ENCODE measurements around the gene MED17. TPM values are rescaled to one million over a fixed set of nuclear protein-coding genes. Genes with fewer than 3 reads are reported as not detected.

Gene MED17
- total RNA-seq, 1 donor from 2014 or later = 55.2 TPM

- Mint-ChIP-seq H3K4me1 (no peaks in the 10 kb centered on the region), H3K27ac (no peak overlapping the region), H3K27me3 (peaks cover 7% of the 10 kb centered on the region), H3K36me3 (ENCODE audit: low read depth) (no peaks in the 10 kb centered on the region), H3K9me3 (no peaks in the 10 kb centered on the region), H3K4me3 (no peak overlapping the region)
- TF ChIP-seq, protein P1, sequence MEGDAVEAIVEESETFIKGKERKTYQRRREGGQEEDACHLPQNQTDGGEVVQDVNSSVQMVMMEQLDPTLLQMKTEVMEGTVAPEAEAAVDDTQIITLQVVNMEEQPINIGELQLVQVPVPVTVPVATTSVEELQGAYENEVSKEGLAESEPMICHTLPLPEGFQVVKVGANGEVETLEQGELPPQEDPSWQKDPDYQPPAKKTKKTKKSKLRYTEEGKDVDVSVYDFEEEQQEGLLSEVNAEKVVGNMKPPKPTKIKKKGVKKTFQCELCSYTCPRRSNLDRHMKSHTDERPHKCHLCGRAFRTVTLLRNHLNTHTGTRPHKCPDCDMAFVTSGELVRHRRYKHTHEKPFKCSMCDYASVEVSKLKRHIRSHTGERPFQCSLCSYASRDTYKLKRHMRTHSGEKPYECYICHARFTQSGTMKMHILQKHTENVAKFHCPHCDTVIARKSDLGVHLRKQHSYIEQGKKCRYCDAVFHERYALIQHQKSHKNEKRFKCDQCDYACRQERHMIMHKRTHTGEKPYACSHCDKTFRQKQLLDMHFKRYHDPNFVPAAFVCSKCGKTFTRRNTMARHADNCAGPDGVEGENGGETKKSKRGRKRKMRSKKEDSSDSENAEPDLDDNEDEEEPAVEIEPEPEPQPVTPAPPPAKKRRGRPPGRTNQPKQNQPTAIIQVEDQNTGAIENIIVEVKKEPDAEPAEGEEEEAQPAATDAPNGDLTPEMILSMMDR (IDR thresholded peaks at IDR 0.05) = no peak
- intact Hi-C loops (cut with micrococcal nuclease) = no loop called here
- ChIA-PET CTCF (no interaction called here), POLR2A (no interaction called here)
- ATAC-seq (ENCODE audit: low read depth) (no peak), DNase-seq (no peak)
These were observed 45.5 kb downstream of the MED17 start for GRCh38 chr11:93829598-93829997.

GRCh38 chr11:93831343-93832127, 47.5 kb downstream of the MED17 start:
- no peaks in the 10 kb centered on the region for H3K36me3 Mint-ChIP-seq (ENCODE audit: low read depth)
- no peak overlapping the region for H3K4me3 Mint-ChIP-seq
- ChIA-PET POLR2A (no interaction called here), CTCF (no interaction called here)
- H3K4me1 Mint-ChIP-seq = no peaks in the 10 kb centered on the region
- TF ChIP-seq, protein P1 (IDR thresholded peaks at IDR 0.05) = no peak
- H3K27me3 Mint-ChIP-seq = peaks cover 7% of the 10 kb centered on the region
- DNase-seq = no peak
- H3K9me3 Mint-ChIP-seq = no peaks in the 10 kb centered on the region
- intact Hi-C loops (cut with micrococcal nuclease) = no loop called here
- no peak overlapping the region for H3K27ac Mint-ChIP-seq
- ATAC-seq (ENCODE audit: low read depth) = no peak

- no peak overlapping the region for H3K4me3 Mint-ChIP-seq
- ChIA-PET POLR2A (no interaction called here), CTCF (no interaction called here)
- H3K27ac Mint-ChIP-seq = no peak overlapping the region
- peaks cover 7% of the 10 kb centered on the region for H3K27me3 Mint-ChIP-seq
- H3K9me3 Mint-ChIP-seq = no peaks in the 10 kb centered on the region
- intact Hi-C loops (cut with micrococcal nuclease) = no loop called here
- no peak for DNase-seq
- H3K36me3 Mint-ChIP-seq (ENCODE audit: low read depth) = no peaks in the 10 kb centered on the region
- no peaks in the 10 kb centered on the region for H3K4me1 Mint-ChIP-seq
- TF ChIP-seq, protein P1 (IDR thresholded peaks at IDR 0.05) = no peak
- no peak for ATAC-seq (ENCODE audit: low read depth)
These were observed 48.7 kb downstream of the MED17 start for GRCh38 chr11:93832780-93833179.

DNA sequence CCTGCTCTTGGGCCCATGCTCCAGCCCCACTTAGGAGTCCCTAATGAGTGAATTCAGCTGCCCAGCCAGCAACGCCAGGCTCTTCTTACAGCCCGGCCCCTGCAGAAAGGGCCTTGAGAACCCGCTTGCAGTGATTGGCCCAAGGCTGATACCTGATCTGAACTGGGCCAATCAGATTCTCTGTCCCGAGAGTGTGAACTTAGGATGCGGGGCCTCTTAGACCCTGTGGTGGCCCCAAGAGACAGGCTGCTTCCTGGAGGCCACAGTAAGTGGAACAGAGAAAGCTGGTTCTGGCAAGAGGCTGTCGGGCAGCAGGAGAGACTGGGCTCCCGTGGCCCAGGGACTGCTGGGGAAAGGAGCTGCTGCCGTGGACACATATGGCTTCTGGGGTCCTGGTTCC, 54.9 kb downstream of the MED17 start:
- DNase-seq = no peak
- ATAC-seq (ENCODE audit: low read depth) = no peak
- intact Hi-C loops (cut with micrococcal nuclease) = no loop called here
- ChIA-PET POLR2A (interaction anchor here (0.6 kb wide), 1 partner anchor 23 kb away, joined by 5 read pairs; no protein-coding TSS in a partner anchor), CTCF (no interaction called here)
- H3K9me3 Mint-ChIP-seq = no peaks in the 10 kb centered on the region
- no peaks in the 10 kb centered on the region for H3K27me3 Mint-ChIP-seq
- no peak overlapping the region for H3K4me3 Mint-ChIP-seq
- H3K27ac Mint-ChIP-seq = no peak overlapping the region
- H3K36me3 Mint-ChIP-seq (ENCODE audit: low read depth) = no peaks in the 10 kb centered on the region
- TF ChIP-seq, protein P1 (IDR thresholded peaks at IDR 0.05) = no peak
- H3K4me1 Mint-ChIP-seq = no peaks in the 10 kb centered on the region

DNA sequence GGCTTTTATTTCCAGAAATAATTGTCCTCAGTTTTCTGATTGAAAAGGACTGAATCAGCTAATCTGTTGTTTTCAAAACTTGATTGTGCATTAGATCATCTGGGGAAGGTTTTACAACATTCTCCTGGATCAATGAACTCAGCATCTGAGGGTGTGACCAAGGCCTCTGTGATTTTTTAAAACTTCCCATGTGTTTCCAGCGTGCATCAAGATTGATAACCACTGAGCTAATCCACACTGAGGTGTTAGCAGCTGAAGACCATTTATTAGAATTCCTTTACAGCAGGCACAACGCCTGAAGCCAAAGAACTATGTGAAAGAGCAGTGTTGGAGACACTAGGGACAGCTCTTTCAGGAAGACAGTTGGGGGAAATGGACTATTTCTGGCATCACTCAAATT, 56.1 kb downstream of the MED17 start:
- DNase-seq (no peak), ATAC-seq (ENCODE audit: low read depth) (no peak)
- Mint-ChIP-seq H3K4me1 (no peaks in the 10 kb centered on the region), H3K4me3 (no peak overlapping the region), H3K27ac (no peak overlapping the region), H3K9me3 (no peaks in the 10 kb centered on the region), H3K27me3 (no peaks in the 10 kb centered on the region), H3K36me3 (ENCODE audit: low read depth) (no peaks in the 10 kb centered on the region)
- ChIA-PET POLR2A (no interaction called here), CTCF (no interaction called here)
- TF ChIP-seq, protein P1 (IDR thresholded peaks at IDR 0.05) = no peak
- intact Hi-C loops (cut with micrococcal nuclease) = no loop called here

Measured in activated B cell treated with CpG ODN at 0.5 μM for 24 hours (primary cell).